RPMI8226 (cell line): Measurements from ENCODE around the gene AMBRA1.
"Not testable (repeated sequence)": the region's sequence is repeated elsewhere in the genome, so short reads cannot be mapped to it uniquely, and the experiment has no call there.

ENCODE experiments used
- DNase-seq: peaks from one replicate; pipeline ENCODE4 v3.0.0-alpha.2; 2015

AMBRA1 gene

GRCh38 chr11:46391186-46391577 is 202.6 kb downstream of the AMBRA1 start:
- DNase-seq = no peak

DNA sequence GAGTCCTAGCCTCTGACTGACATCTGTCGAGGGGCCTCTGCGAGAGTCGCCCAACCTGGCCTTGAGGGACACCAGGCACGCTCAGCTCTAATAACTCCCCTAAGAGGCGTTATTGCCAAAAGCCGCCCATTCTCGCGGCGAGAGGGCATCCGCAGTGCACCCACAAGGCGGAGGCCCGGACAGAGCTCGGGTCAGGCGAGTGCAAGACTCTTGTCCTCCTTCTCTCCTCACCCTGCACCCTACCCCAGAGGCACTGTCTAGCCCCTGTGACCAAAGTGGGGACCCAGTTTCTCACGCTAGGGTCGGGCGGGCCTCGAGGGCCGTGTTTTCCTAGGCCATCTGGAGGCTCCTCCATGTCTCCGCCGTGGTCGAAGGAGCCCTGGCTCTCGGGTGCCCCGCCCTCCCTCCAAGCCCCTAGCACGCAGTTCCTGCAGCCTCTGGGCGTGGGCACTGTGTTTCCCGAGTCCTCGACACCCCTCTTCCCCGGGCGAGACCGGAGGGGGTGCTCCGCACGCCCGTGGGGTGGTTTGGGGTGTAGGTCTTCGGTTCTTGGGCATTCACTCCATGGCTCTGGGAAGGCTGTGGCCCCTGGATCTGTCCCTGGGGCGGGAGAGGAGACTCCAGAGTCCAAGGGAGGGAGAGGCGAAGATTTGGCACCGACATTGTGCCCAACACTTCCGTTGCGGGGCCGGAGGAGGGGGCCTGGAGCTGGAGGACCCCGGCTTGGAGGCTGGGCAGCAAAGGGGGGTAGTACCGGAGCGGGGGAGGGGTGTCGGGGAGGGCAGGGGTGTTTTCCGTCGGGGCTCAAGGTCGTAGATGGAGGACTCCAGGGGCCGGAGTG is 203.3 kb downstream of the AMBRA1 start:
- no peak for DNase-seq

- peak; percentile 61 for DNase-seq
These were observed 204.1 kb downstream of the AMBRA1 start for GRCh38 chr11:46389450-46390330.

GRCh38 chr11:46388619-46389449 is 205.0 kb downstream of the AMBRA1 start:
- DNase-seq = no peak

DNA sequence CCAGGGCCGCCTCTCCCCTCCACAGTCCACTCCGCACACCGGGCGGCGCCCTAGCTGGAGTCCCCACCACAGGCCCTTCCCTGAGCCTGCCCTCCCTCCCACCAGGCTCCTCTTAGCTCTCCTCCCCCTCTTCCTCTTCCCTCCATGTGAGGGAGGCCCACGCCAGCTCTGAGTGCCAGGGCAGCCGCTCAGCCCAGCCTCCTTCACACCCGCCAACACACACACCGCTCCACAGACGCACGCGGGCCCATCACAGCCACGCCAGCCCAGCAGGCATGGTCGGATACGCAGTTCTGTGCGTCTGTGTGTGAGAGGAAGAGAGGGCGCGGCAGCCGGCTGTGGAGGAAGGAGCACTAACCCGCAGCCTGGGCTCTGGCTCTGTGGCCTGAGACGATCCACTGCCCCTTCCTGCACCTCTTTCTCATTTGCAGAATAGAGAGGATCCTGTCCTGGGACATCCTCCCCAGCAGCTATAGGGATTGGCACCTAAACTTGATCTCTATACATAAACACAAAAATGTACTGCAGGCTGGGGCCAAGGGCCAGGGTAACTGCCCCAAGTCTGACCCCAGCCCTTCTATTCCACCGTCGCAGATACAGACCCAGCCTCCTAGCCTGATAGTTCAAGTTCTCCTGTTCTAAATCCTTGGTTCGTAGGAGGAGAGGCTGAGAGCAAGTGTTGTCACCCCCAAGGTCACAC is 205.8 kb downstream of the AMBRA1 start:
- no peak for DNase-seq

GRCh38 chr11:46387456-46387855 is 206.4 kb downstream of the AMBRA1 start:
- DNase-seq = no peak

GRCh38 chr11:46386674-46387073 is 207.1 kb downstream of the AMBRA1 start:
- DNase-seq = no peak

DNA sequence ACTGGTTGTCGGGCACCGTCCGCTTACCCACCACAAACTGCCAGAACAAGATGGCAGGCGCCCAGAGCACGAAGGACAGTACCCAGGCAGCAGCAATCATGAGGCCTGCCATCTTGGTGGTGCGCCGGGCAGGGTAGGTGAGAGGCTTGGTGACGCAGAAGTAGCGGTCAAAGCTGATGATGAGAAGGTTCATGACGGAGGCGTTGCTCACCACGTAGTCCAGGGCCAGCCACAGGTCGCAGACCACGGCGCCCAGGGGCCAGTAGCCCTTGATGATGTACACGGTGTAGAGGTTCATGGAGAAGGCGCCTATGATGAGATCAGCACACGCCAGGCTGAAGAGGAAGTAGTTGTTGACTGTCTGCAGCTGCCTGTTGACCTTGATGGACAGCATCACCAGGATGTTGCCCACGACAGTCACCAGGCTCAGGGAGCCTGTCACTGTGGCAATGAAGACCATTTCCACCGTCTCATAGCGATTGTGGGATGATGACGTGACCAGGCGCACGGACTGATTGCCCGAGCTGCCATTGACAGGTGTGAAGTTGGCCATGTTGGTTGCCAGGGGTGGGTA is 207.7 kb downstream of the AMBRA1 start:
- DNase-seq = no peak

DNA sequence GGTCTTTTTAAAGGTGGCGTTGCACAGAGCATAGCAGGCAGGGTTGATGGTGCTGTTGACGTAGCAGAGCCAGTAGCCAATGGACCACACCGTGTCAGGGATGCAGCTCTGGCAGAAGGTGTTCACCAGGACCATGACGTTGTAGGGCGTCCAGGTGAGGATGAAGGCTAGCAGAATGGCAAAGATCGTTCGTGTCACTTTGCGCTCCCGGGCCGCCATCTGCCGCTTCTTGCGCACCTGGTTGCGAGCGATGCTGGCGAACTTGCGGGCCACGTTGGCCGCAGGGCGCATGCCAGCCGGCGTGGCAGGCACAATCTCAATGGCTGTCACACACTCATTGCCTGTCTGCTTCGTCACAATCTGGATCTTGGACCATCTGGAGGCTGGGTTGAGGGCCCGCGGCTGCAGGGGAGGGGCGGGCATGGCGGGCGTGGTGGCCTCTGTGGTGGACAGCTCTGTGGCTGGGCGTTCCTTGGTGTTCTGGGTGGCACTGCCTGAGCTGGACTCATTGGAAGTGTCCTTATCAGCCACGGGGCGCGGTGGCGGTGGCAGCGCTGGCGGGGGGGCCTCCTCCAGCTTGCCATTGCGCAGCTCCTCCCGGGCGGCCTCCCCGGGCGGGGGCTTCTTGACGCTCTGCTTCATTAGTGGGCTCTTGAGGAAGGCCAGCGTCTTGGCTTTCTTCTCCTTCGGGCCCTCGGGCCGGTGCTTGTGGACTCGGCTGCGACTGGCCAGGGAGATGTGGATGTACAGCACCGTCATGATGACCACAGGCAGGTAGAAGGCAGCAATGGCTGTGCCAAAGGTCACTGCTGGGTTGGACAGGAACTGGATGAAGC is 208.4 kb downstream of the AMBRA1 start:
- no peak for DNase-seq

GRCh38 chr11:46383974-46384701 is 209.7 kb downstream of the AMBRA1 start:
- DNase-seq = no peak

DNA sequence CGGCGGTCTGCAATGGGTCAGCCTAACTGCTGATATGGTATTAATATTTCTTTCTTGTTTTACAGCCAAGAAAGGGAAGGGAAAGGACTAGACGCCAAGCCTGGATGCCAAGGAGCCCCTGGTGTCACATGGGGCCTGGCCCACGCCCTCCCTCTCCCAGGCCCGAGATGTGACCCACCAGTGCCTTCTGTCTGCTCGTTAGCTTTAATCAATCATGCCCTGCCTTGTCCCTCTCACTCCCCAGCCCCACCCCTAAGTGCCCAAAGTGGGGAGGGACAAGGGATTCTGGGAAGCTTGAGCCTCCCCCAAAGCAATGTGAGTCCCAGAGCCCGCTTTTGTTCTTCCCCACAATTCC is 210.4 kb downstream of the AMBRA1 start:
- DNase-seq = no peak

- no peak for DNase-seq
These were observed 211.0 kb downstream of the AMBRA1 start for GRCh38 chr11:46382646-46383403.

DNA sequence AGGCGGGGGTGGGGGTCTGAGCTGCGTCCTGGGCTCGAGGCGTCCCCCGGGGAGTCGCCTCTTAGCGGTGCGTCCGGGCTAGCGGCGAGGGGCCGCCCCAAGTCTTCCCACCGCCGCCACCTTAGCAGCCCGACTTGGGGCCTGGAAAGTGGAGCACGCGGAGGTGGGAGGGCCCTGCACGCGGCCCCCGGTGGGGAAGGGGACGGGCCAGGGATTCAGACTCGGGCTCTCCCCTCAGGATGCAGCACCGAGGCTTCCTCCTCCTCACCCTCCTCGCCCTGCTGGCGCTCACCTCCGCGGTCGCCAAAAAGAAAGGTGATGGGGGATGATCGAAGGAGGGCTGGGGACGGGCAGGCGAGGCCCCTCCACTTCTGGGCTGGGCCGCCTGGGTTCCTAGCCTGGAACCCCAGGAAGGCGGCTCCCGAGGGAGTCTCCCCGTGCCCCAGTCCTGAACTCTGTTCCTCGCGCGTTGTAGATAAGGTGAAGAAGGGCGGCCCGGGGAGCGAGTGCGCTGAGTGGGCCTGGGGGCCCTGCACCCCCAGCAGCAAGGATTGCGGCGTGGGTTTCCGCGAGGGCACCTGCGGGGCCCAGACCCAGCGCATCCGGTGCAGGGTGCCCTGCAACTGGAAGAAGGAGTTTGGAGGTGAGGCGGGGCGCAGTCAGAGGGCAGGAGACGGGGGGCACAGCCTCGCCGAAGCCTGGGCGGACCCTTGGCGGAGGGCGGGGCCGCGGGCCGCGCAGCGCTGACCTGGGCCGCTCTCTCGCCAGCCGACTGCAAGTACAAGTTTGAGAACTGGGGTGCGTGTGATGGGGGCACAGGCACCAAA is 211.8 kb downstream of the AMBRA1 start:
- no peak for DNase-seq

DNA sequence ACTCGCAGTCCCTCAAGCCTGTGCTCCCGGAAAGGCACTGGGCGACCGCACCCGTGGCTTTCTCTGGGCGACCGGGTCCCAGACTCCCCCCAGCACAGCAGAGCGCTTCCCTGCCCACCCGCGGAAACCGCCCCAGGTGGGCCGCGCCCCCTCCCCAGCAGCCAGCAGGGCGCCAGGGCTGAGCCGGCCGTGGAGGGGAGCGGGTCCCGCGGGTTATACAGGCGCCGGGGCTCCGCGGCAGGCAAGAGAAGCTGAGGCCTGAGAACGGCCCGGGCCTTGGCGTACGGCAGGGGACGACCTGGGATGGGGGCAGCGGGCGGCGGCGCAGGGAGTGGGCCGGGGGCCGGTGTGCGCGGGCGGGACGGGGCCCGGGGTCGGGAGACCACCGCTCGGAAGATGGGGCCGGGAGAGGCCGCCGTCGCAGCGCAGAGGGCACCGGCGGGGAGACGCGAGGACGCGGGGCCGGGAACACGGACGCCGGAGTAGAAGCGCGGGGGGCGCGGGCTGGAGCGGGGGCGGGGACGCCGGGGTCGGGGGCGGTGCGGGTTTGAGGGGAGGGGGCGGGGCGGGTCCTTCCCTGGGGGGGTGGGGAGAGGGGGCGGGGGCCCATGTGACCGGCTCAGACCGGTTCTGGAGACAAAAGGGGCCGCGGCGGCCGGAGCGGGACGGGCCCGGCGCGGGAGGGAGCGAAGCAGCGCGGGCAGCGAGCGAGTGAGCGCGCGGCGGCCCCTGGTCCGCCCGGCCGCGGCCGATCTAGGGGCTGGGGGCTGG is 212.6 kb downstream of the AMBRA1 start, which contains the start of gene MDK:
Gene MDK, plus strand, starts transcription at position 622 of the 771 bp plus-strand sequence. CDS start 389 bp downstream, outside the sequence.
- DNase-seq = no peak

DNA sequence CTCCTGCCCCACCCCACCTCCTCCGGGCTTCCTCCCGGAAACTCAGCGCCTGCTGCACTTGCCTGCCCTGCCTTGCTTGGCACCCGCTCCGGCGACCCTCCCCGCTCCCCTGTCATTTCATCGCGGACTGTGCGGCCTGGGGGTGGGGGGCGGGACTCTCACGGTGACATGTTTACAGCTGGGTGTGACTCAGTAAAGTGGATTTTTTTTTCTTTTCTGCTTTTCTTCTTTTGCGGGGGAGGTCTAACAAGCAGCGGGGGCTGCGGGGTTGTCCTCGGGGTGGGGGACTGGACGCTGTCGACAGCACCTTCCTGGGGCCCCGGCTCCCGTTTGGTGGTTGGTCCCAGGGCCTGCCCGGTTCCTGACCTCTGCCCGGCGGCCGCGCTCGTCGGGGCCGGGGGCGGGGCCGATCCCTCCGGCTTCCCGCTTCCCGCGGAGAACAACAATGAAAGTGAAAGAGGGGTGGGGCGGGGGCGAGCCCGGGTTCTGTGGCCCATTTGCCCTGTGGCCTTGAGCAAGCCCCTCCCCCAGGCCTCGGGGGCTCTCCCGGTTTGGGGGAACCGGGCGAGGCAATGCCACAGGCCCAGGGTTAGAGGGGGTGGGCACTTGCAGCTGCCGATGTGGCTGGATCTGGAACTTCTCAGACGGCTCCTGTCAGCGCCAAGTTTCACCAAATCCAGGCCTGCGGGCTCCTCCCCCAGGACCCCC is 213.3 kb downstream of the AMBRA1 start:
- DNase-seq = peak; percentile 57

- not testable (repeated sequence) for DNase-seq
These were observed 214.1 kb downstream of the AMBRA1 start for GRCh38 chr11:46379482-46380293.
